ENCODE results near the gene ZNF664. TPM values are rescaled to one million over a fixed set of nuclear protein-coding genes. Genes with fewer than 3 reads are reported as not detected.

The ZNF664 gene
- total and polyA plus RNA-seq, 10 of the 15 experiments (the other 5 are each of a cell fraction or from before 2014, with no cell fraction given) = 1.8 to 65.6 (median 30.8) TPM

- TF ChIP-seq SRF (IDR thresholded peaks at IDR 0.05; ENCODE audit: low read depth in 2 of 2, low read length in 2 of 2) (no peak), ELK1 (IDR thresholded peaks at IDR 0.05; ENCODE audit: low read depth, low read length) (no peak), ZBTB11 (CRISPR knock-in tag; IDR thresholded peaks at IDR 0.05) (no peak), MYC (IDR thresholded peaks at IDR 0.05; ENCODE audit: insufficient read depth, insufficient read length, insufficient replicate concordance, low read length, severe bottlenecking) (no peak), RAD21 (IDR thresholded peaks at IDR 0.05; ENCODE audit: insufficient read depth, low read depth, low read length) (peak; percentile 66), NR2C2 (IDR thresholded peaks at IDR 0.05; ENCODE audit: borderline replicate concordance, control insufficient read depth, insufficient read length, low read depth) (no peak), ZZZ3 (IDR thresholded peaks at IDR 0.05; ENCODE audit: control insufficient read depth, insufficient read length, low read depth) (no peak), KLF5 (IDR thresholded peaks at IDR 0.05; ENCODE audit: partially characterized antibody) (no peak), SMAD5 (IDR thresholded peaks at IDR 0.05; ENCODE audit: low read depth) (no peak), CREM (IDR thresholded peaks at IDR 0.05; ENCODE audit: low read depth) (no peak), SMC3 (IDR thresholded peaks at IDR 0.05; ENCODE audit: borderline replicate concordance, low read length) (peak; percentile 55; the same call in 1 of the 2 replicates), YBX1 (IDR thresholded peaks at IDR 0.05) (no peak)
- TF ChIP-seq, protein P1, sequence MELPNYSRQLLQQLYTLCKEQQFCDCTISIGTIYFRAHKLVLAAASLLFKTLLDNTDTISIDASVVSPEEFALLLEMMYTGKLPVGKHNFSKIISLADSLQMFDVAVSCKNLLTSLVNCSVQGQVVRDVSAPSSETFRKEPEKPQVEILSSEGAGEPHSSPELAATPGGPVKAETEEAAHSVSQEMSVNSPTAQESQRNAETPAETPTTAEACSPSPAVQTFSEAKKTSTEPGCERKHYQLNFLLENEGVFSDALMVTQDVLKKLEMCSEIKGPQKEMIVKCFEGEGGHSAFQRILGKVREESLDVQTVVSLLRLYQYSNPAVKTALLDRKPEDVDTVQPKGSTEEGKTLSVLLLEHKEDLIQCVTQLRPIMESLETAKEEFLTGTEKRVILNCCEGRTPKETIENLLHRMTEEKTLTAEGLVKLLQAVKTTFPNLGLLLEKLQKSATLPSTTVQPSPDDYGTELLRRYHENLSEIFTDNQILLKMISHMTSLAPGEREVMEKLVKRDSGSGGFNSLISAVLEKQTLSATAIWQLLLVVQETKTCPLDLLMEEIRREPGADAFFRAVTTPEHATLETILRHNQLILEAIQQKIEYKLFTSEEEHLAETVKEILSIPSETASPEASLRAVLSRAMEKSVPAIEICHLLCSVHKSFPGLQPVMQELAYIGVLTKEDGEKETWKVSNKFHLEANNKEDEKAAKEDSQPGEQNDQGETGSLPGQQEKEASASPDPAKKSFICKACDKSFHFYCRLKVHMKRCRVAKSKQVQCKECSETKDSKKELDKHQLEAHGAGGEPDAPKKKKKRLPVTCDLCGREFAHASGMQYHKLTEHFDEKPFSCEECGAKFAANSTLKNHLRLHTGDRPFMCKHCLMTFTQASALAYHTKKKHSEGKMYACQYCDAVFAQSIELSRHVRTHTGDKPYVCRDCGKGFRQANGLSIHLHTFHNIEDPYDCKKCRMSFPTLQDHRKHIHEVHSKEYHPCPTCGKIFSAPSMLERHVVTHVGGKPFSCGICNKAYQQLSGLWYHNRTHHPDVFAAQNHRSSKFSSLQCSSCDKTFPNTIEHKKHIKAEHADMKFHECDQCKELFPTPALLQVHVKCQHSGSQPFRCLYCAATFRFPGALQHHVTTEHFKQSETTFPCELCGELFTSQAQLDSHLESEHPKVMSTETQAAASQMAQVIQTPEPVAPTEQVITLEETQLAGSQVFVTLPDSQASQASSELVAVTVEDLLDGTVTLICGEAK (IDR thresholded peaks at IDR 0.05; ENCODE audit: borderline replicate concordance) = no peak
Observed at GRCh38 chr12:124053851-124054250, 80.8 kb downstream of the ZNF664 start (continued).

Measured in GM12878 (cell line).